ENCODE data around the gene FBXO7. TPM values are rescaled to one million over a fixed set of nuclear protein-coding genes. Genes with fewer than 3 reads are reported as not detected.

Gene FBXO7
- total RNA-seq, 4 donors from 2014 or later: 197 to 321 (median 253) TPM

GRCh38 chr22:32493551-32493950, 18.9 kb downstream of the FBXO7 start:
- H3K36me3 ChIP-seq: peaks cover 63 to 80% of the 10 kb centered on the region in 2 donors
- WGBS, 2 donors: 70 to 100% methylated on average over 2 of the region's 2 CpGs
- peaks cover 3 to 5% of the 10 kb centered on the region in 2 donors for H3K4me1 ChIP-seq
- intact Hi-C loops (cut with DNase I): no loop called here
- no peak for TF ChIP-seq CTCF (IDR thresholded peaks at IDR 0.05)
- no peak for TF ChIP-seq POLR2A (IDR thresholded peaks at IDR 0.05)
- no peak for DNase-seq
- H3K4me3 ChIP-seq (replicated peaks in 1 of 3): no peak overlapping the region
- no peaks in the 10 kb centered on the region for H3K27me3 ChIP-seq
- H3K9me3 ChIP-seq: no peaks in the 10 kb centered on the region
- H3K27ac ChIP-seq: no peak overlapping the region

- Histone ChIP-seq H3K4me3 (replicated peaks in 1 of 3) (no peak overlapping the region), H3K9me3 (no peaks in the 10 kb centered on the region), H3K4me1 (no peaks in the 10 kb centered on the region), H3K27ac (no peak overlapping the region), H3K36me3 (peaks cover 60 to 80% of the 10 kb centered on the region in 2 donors), H3K27me3 (no peaks in the 10 kb centered on the region)
- no peak for DNase-seq
- WGBS, 2 donors: 92 to 95% methylated on average over 4 of the region's 4 CpGs
- intact Hi-C loops (cut with DNase I): no loop called here
- TF ChIP-seq CTCF (IDR thresholded peaks at IDR 0.05) (no peak), POLR2A (IDR thresholded peaks at IDR 0.05) (no peak)
Measured at GRCh38 chr22:32494971-32495370, 20.4 kb downstream of the FBXO7 start.

- Histone ChIP-seq H3K4me1 (no peaks in the 10 kb centered on the region), H3K9me3 (no peaks in the 10 kb centered on the region), H3K4me3 (replicated peaks in 1 of 3) (no peak overlapping the region), H3K27ac (no peak overlapping the region), H3K36me3 (peaks cover 37 to 39% of the 10 kb centered on the region in 2 donors), H3K27me3 (no peaks in the 10 kb centered on the region)
- no peak for DNase-seq
- 74 to 75% methylated on average over 3 of the region's 3 CpGs for WGBS, 2 donors
- TF ChIP-seq POLR2A (IDR thresholded peaks at IDR 0.05) (no peak), CTCF (IDR thresholded peaks at IDR 0.05) (no peak)
- intact Hi-C loops (cut with DNase I): no loop called here
Measured at GRCh38 chr22:32499666-32500065, 25.1 kb downstream of the FBXO7 start.

- Histone ChIP-seq H3K36me3 (peaks cover 15 to 17% of the 10 kb centered on the region in 2 donors), H3K4me3 (replicated peaks in 1 of 3) (no peak overlapping the region), H3K4me1 (no peaks in the 10 kb centered on the region), H3K27me3 (no peaks in the 10 kb centered on the region), H3K27ac (no peak overlapping the region), H3K9me3 (no peaks in the 10 kb centered on the region)
- WGBS, 2 donors: 56 to 60% methylated on average over 9 of the region's 9 CpGs
- intact Hi-C loops (cut with DNase I): no loop called here
- no peak for DNase-seq
- no peak for TF ChIP-seq POLR2A (IDR thresholded peaks at IDR 0.05)
- TF ChIP-seq CTCF (IDR thresholded peaks at IDR 0.05): no peak
Measured at GRCh38 chr22:32501836-32502752, 27.5 kb downstream of the FBXO7 start.

DNA sequence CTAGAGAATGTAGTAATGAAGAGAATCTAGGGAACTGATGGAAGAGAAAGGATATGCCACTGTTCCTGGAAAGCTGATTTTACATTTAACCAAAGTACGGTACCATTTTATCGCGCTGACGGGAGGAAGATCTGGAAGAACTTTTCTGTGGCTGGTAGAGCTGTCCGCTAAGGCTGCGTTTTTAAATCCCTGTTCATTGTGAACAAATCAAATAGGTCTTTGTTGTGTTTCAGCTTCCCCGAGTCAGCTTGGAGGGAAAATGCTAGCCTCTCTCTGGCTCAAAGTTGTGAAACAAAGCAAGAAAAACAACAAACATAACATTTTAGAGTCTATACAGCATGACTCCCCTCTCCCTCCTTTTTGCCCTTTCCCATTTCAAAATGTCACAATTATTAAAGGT, 34.4 kb downstream of the FBXO7 start:
- no peak overlapping the region for H3K27ac ChIP-seq
- no peak for DNase-seq
- no peaks in the 10 kb centered on the region for H3K9me3 ChIP-seq
- 93 to 96% methylated on average over 7 of the region's 7 CpGs for WGBS, 2 donors
- H3K4me3 ChIP-seq (replicated peaks in 1 of 3): no peak overlapping the region
- intact Hi-C loops (cut with DNase I): no loop called here
- H3K4me1 ChIP-seq: no peaks in the 10 kb centered on the region
- no peak for TF ChIP-seq CTCF (IDR thresholded peaks at IDR 0.05)
- TF ChIP-seq POLR2A (IDR thresholded peaks at IDR 0.05): no peak
- no peaks in the 10 kb centered on the region for H3K27me3 ChIP-seq
- no peaks in the 10 kb centered on the region for H3K36me3 ChIP-seq

Data from thyroid gland (tissue), 4 donors.